Activated CD4-positive, alpha-beta T cell treated with anti-CD3 and anti-CD28 coated beads for 36 hours (primary cell): Measurements from ENCODE around the gene CEMP1. TPM values are rescaled to one million over a fixed set of nuclear protein-coding genes. Genes with fewer than 3 reads are reported as not detected.
A peak's percentile ranks its signal among the peaks of the same experiment; 100 is the strongest.
"Not testable (repeated sequence)": the region's sequence is repeated elsewhere in the genome, so short reads cannot be mapped to it uniquely, and the experiment has no call there.

Source experiments
- ATAC-seq: fragments of 200-7000 bp; cut with Tn5 transposase; one replicate; pipeline ENCODE4 v1.10.0; 2021; ENCODE audit warnings: mild to moderate bottlenecking, moderate library complexity
- CTCF ChIA-PET: fragments of 350-600 bp; sonication (Branson Sonifier 250); formaldehyde crosslinking; loops from one replicate; lab custom pipeline; 2021; ENCODE audit warnings: antibody characterized with exemption; lab: Charles Lee
- POLR2A ChIA-PET: fragments of 350-600 bp; sonication (Branson Sonifier 250); formaldehyde crosslinking; loops from one replicate; lab custom pipeline; 2021; ENCODE audit warnings: antibody characterized with exemption, inconsistent platforms; lab: Charles Lee
- DNase-seq: peaks from one replicate; pipeline ENCODE4 v3.0.0-alpha.2; 2020
- H3K27ac Mint-ChIP-seq: one replicate; pipeline ENCODE4 v1.8.0; 2021; ENCODE audit warnings: mixed read lengths
- H3K27me3 Mint-ChIP-seq: one replicate; pipeline ENCODE4 v1.8.0; 2021; ENCODE audit warnings: mixed read lengths
- H3K36me3 Mint-ChIP-seq: one replicate; pipeline ENCODE4 v1.8.0; 2021; ENCODE audit warnings: low read depth, mixed read lengths
- H3K4me1 Mint-ChIP-seq: one replicate; pipeline ENCODE4 v1.8.0; 2021; ENCODE audit warnings: mixed read lengths
- H3K4me3 Mint-ChIP-seq: one replicate; pipeline ENCODE4 v1.8.0; 2021; ENCODE audit warnings: mild to moderate bottlenecking, moderate library complexity, mixed read lengths
- H3K9me3 Mint-ChIP-seq: one replicate; pipeline ENCODE4 v1.8.0; 2021; ENCODE audit warnings: low read depth, mixed read lengths
- intact Hi-C, 2 experiments: fragments of 100-400 bp; cut with DNase I in 1 of 2; cut with micrococcal nuclease in 1 of 2; formaldehyde crosslinking; loops; one replicate each; pipeline versions ENCODE4 v1.14.2 to v1.15.1; 2022 to 2024; cut with DNase I, micrococcal nuclease
- total RNA-seq, 2 experiments: library from RNA; stranded (reverse); gene quantifications; one replicate each; pipeline ENCODE4 v1.2.3, GENCODE V29; 2021

Gene CEMP1
- total RNA-seq, 2 experiments from 2014 or later: not detected

DNA sequence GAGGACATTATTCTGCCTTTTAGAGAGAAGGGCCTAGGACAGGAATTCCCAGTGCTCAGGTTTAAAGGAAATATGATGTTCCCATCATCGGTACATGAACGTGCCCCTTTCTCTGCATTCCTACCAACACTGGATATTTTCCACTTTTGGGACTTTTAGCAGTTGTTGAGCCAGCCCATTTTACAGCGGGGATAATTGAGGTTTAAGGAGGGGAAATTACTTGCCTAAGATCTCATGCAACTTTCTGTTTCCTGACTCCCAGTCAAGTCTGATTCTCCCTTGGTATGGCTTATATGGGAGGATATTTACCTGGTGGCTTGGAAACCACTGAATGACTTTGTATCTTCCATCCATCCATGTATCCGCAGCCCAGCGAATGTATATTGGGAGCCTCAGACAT is 3.1 kb upstream of the CEMP1 start:
- POLR2A ChIA-PET, H3K4me3 Mint-ChIP-seq, H3K36me3 Mint-ChIP-seq, H3K27me3 Mint-ChIP-seq, H3K9me3 Mint-ChIP-seq, DNase-seq, ATAC-seq, CTCF ChIA-PET: not testable (repeated sequence)
- intact Hi-C loops: loop anchor here (5.0 kb wide), 3 partner anchors 62 to 827 kb away; partner anchors contain the start of genes HCFC1R1 (in 1 of the 2), MAPK8IP3 (in 1 of the 2), NTN3 (in 1 of the 2) and THOC6 (in 1 of the 2)
- peaks cover 29% of the 10 kb centered on the region for H3K4me1 Mint-ChIP-seq
- peak overlapping the region; percentile 60 for H3K27ac Mint-ChIP-seq

DNA sequence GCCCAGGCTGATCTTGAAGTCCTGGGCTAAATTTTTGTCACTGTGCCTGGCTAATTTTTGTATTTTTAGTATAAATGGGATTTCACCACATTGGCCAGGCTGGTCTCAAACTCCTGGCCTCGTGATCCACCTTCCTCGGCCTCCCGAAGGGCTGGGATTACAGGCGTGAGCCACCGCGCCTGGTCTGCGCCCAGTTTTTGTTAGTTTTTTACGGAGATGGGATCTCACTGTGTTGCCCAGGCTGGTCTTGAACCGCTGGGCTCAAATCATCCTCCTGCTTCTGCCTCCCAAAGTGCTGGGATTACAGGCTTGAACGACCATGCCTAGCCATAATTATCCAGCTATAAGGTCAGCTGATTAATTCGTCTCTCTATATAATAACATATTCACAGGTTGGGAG is 2.7 kb upstream of the CEMP1 start:
- Mint-ChIP-seq H3K4me1 (peaks cover 25% of the 10 kb centered on the region), H3K4me3 (no peak overlapping the region), H3K27ac (peak overlapping the region; percentile 60), H3K36me3 (peaks cover 4% of the 10 kb centered on the region), H3K27me3 (no peaks in the 10 kb centered on the region), H3K9me3 (no peaks in the 10 kb centered on the region)
- DNase-seq: no peak
- CTCF ChIA-PET: no interaction called here
- intact Hi-C loops: loop anchor here (2.0 to 5.0 kb wide), 4 partner anchors 21 to 827 kb away; partner anchors contain the start of genes ATP6V0C (in 1 of the 2), HCFC1R1 (in 1 of the 2), MAPK8IP3 (in 1 of the 2) and NTN3 (in 1 of the 2)
- ATAC-seq: no peak
- POLR2A ChIA-PET: no interaction called here

DNA sequence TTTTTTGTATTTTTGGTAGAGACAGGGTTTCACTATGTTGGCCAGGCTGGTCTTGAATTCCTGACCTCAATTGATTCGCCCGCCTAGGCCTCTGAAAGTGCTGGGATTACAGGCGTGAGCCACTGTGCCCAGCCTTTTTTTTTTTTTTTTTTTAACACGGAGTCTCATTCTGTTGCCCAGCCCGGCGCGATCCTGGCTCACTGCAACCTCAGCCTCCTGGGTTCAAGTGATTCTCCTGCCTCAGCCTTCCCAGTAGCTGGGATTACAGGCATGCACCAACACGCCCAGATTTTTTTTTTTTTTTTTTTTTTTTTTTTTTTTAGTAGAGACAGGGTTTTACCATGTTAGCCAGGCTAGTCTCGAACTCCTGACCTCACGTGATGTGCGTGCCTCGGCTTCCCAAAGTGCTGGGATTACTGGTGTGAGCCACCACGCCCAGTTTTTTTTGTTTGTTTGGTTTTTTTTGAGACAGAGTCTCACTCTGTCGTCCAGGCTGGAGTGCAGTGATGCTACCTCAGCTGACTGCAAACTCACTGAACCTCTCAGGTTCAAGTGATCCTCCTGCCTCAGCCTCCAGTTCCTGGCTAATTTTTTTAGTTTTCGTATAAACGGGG is 2.0 kb upstream of the CEMP1 start:
- Mint-ChIP-seq H3K27ac (peak overlapping the region; percentile 97), H3K4me3 (peak overlapping the region; percentile 82), H3K4me1 (peaks cover 21% of the 10 kb centered on the region)
- not testable (repeated sequence) for H3K9me3 Mint-ChIP-seq, H3K36me3 Mint-ChIP-seq, H3K27me3 Mint-ChIP-seq, ATAC-seq
- DNase-seq: peak; percentile 7
- intact Hi-C loops: loop anchor here (2.0 to 5.0 kb wide), 4 partner anchors 20 to 826 kb away; partner anchors contain the start of genes ATP6V0C (in 1 of the 2), HCFC1R1 (in 1 of the 2), MAPK8IP3 (in 1 of the 2) and NTN3 (in 1 of the 2)
- CTCF ChIA-PET: interaction anchor here (0.7 kb wide), 1 partner anchor 13 kb away, joined by 3 read pairs; no protein-coding TSS in a partner anchor
- POLR2A ChIA-PET: interaction anchor here (2.0 kb wide), 1 partner anchor 13 kb away, joined by 8 read pairs; the partner anchor contains the start of gene AMDHD2

DNA sequence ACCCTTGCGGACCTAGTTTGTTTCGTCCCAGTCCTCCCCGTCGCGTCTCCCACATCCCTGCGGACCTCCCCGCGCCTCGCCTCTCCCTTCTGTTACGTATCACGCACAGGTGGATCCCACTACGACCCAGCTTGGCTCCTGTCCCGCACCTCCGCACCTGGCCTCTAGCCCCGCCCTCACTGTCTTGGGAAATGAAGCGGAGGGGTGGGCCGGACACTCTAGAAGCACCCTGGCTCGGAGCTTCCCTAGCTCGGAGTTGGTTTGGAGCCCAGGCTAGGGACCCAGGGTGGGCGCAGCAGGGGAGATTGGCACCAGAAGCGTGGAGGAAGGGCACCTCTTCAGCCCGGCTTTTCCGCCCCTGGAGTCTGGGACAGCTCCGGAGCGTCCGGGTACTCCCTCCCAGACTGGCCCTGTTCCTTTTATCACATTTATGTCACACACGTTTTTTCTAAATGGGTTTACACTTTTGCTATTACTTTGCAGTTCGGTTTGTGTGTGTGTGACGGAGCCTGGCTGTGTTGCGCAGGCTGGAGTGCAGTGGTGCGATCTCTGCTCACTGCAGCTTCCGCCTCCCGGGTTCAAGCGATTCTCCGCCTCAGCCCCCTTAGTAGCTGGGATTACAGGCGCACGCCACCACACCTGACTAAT is 1.4 kb upstream of the CEMP1 start:
- ATAC-seq (peak; percentile 26), DNase-seq (peak; percentile 84)
- no peaks in the 10 kb centered on the region for H3K9me3 Mint-ChIP-seq
- H3K4me1 Mint-ChIP-seq: peaks cover 21% of the 10 kb centered on the region
- peak overlapping the region; percentile 82 for H3K4me3 Mint-ChIP-seq
- peaks cover 2% of the 10 kb centered on the region for H3K36me3 Mint-ChIP-seq
- intact Hi-C loops: loop anchor here (1.0 to 5.0 kb wide), 5 partner anchors 12 to 825 kb away; partner anchors contain the start of genes AMDHD2 (in 1 of the 2), ATP6V0C (in 1 of the 2), HCFC1R1 (in 1 of the 2) and MAPK8IP3 (in 1 of the 2)
- H3K27ac Mint-ChIP-seq: peak overlapping the region; percentile 97
- H3K27me3 Mint-ChIP-seq: no peaks in the 10 kb centered on the region
- POLR2A ChIA-PET: interaction anchor here (0.6 to 2.0 kb wide), 2 partner anchors 12 to 13 kb away, joined by 4 to 8 read pairs; partner anchors contain the start of gene AMDHD2
- CTCF ChIA-PET: interaction anchor here (0.7 kb wide), 2 partner anchors 13 to 317 kb away, joined by 3 read pairs; no protein-coding TSS in a partner anchor

DNA sequence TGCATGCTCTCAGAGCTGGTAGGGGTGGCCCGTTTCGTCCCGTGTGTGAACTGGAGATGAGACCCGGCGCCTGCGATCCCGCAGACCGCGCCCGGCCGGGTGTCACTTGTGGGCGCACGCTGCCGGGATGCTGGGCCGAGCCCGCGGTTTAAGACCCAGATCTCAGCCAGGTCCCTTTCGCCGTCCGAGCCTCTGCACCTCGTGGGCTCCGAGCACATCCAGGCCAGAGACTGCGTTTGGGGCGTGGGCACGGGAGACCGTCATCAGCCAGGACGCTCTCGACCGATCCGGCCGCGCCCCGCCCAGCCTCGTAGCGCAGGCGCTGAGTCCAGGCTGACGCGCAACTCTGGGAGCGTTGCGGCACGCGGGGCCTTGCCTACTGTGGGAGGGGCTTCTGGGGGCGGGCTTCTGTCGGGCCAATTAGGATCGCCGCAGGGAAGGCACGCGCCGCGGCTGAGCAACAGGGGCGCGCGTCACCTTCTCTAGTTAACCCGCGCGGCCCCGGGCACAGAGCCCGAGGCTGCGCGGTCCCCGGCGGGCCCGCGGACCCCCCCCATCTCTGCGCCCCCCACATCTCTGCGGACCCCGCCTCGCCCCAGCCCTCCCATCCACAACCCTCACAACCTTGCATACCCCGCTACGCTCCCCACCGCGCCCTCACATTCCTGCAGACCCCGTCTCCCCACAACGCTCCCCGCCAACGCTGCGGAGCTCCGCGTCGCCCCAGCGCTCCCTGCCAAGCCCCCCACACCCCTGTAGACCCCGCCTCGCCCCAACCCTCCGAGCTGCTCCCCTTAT is 687 bp upstream of the CEMP1 start:
- H3K27me3 Mint-ChIP-seq: no peaks in the 10 kb centered on the region
- H3K36me3 Mint-ChIP-seq: peaks cover 2% of the 10 kb centered on the region
- H3K27ac Mint-ChIP-seq: peak overlapping the region; percentile 97
- DNase-seq (peak; percentile 99), ATAC-seq (peak; percentile 94)
- peaks cover 17% of the 10 kb centered on the region for H3K4me1 Mint-ChIP-seq
- ChIA-PET POLR2A (interaction anchor here (0.6 to 2.0 kb wide), 2 partner anchors 11 to 14 kb away, joined by 4 to 8 read pairs; partner anchors contain the start of gene AMDHD2), CTCF (interaction anchor here (0.5 to 0.7 kb wide), 2 partner anchors 71 to 316 kb away, joined by 3 read pairs; no protein-coding TSS in a partner anchor)
- intact Hi-C loops: loop anchor here (1.0 to 5.0 kb wide), 6 partner anchors 12 to 825 kb away; partner anchors contain the start of genes AMDHD2 (in 2 of the 2), ATP6V0C (in 2 of the 2), HCFC1R1 (in 1 of the 2) and MAPK8IP3 (in 1 of the 2)
- H3K9me3 Mint-ChIP-seq: no peaks in the 10 kb centered on the region
- peak overlapping the region; percentile 82 for H3K4me3 Mint-ChIP-seq

DNA sequence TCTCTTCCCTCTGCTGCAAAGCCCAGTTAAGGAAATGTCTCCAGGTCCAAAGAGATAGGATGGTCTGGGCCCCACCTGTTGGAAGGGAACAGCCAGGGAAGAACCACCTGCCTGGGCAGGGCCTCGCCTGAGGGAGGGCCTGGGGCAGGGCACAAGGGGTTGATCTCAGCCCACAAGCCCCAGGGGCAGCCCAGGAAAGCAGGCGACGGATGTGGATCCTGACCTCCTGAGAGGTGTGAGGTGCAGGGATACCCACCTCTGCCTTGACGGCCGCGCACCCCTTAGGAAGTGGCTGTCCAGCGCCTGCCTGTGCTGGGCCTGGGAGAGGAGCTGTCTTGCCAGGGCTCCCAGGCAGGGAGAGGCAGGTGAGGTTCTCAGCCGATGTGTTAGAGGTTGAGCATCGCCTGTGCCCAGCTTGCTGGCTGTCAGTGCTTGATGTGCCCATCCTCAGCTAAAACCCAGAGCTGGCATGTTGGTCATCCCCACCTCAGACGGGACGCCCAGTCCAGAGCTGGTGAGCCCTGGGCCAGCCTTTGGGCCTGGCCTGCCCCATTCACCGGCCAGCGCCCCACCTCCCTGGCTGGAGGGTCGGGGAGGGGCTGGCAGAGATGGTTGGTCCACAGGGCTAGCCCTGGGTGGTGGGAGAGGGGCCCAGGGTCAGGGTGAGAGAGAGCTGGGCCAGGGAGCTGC is 434 bp downstream of the CEMP1 start:
- CTCF ChIA-PET: interaction anchor here (1.0 kb wide), 2 partner anchors 10 to 21 kb away, joined by 3 read pairs; partner anchors contain the start of gene AMDHD2
- H3K9me3 Mint-ChIP-seq: no peaks in the 10 kb centered on the region
- POLR2A ChIA-PET: interaction anchor here (2.0 kb wide), 1 partner anchor 10 kb away, joined by 8 read pairs; the partner anchor contains the start of gene AMDHD2
- intact Hi-C loops: loop anchor here (1.0 to 5.0 kb wide), 5 partner anchors 10 to 823 kb away; partner anchors contain the start of genes AMDHD2 (in 1 of the 2), ATP6V0C (in 1 of the 2), HCFC1R1 (in 1 of the 2) and MAPK8IP3 (in 1 of the 2)
- peaks cover 2% of the 10 kb centered on the region for H3K36me3 Mint-ChIP-seq
- ATAC-seq (no peak), DNase-seq (peak; percentile 18)
- H3K27ac Mint-ChIP-seq: peak overlapping the region; percentile 84
- H3K4me3 Mint-ChIP-seq: peak overlapping the region; percentile 82
- no peaks in the 10 kb centered on the region for H3K27me3 Mint-ChIP-seq
- H3K4me1 Mint-ChIP-seq: peaks cover 15% of the 10 kb centered on the region

DNA sequence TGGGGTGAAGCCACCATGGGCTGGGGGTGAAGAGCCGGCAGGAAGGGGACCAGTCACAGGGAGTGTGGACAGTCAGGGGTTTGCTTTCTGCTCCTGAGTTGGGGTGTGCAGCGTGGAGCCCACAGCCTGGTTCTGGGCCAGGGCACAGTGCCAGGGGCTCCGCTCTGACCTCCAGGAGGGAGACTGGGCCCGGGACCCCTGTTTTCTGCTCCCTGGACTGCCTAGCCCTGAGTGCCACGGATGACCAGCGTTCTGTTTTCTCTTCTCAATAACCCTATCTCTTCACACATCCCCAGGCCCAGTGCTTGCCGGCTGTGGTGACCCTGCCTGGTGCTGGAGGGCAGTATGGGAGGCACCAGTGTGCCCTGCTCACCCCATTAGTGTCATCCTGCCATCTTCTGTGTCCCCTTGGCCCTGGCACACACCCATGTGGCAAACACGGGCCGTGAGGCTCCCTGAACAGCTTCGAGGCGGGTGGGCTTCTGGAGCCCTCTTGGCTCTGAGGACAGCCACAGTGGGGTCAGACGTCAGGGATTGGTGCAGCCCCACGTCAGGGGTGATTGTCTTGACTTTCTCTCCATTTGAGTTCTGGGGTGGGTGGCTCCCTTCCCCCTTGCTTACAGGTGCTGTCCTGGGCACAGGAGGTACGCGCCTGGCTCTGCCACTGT is 1.1 kb downstream of the CEMP1 start:
- ChIA-PET POLR2A (interaction anchor here (1.8 kb wide), 1 partner anchor 10 kb away, joined by 5 read pairs; the partner anchor contains the start of gene AMDHD2), CTCF (interaction anchor here (1.0 kb wide), 2 partner anchors 10 to 21 kb away, joined by 3 read pairs; partner anchors contain the start of gene AMDHD2)
- Mint-ChIP-seq H3K4me1 (peaks cover 15% of the 10 kb centered on the region), H3K27me3 (no peaks in the 10 kb centered on the region), H3K9me3 (no peaks in the 10 kb centered on the region), H3K36me3 (peaks cover 2% of the 10 kb centered on the region), H3K27ac (no peak overlapping the region), H3K4me3 (no peak overlapping the region)
- DNase-seq: no peak
- intact Hi-C loops: loop anchor here (5.0 kb wide), 3 partner anchors 58 to 823 kb away; partner anchors contain the start of genes HCFC1R1 (in 1 of the 2), MAPK8IP3 (in 1 of the 2), NTN3 (in 1 of the 2) and THOC6 (in 1 of the 2)
- ATAC-seq: no peak

DNA sequence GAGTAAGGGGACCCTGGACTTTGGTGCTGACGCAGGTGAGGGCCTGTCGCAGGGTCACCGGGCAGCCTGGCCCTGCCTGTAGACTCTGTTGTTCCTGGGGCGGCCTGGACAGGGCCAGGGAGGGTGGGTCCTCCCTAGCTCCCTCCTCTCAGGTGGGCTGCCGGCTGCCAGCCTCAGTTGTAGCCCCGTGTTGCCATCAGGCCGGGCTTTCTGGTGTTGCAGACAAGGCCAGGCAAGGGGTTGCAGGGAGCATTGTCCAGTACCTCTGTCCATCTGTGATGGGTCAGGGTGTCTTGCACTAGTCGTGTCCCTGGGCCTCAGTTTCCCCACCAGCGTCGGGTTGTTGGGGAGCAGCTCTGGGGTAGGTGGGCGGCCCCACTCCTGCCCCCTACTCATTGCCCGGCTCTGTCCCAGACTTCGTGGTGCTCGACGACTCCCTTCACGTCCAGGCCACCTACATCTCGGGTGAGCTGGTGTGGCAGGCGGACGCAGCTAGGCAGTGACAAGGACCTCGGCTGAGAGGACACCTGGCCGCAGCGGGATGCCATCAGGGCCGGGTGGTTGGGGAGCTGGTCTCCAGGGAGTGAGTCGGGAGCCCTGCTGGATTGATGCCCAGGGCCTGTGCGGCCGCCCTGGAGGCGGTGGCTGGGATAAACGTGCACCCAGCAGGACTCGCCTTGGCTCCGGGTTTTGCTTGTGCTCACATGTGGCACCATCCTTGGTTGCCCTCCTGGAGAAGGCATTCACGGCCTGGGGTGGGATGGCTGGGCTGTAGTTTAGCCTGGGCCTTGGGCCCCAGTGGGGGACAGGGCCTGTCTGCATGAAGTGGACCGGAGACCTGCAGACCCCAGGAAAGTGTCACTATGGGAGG is 1.9 kb downstream of the CEMP1 start:
- intact Hi-C loops: no loop called here
- H3K36me3 Mint-ChIP-seq: peaks cover 7% of the 10 kb centered on the region
- peaks cover 15% of the 10 kb centered on the region for H3K4me1 Mint-ChIP-seq
- CTCF ChIA-PET: interaction anchor here (0.6 kb wide), 2 partner anchors 9 kb away, joined by 3 read pairs; partner anchors contain the start of gene AMDHD2
- no peaks in the 10 kb centered on the region for H3K9me3 Mint-ChIP-seq
- no peak overlapping the region for H3K27ac Mint-ChIP-seq
- H3K4me3 Mint-ChIP-seq: no peak overlapping the region
- ATAC-seq: no peak
- POLR2A ChIA-PET: interaction anchor here (1.8 kb wide), 1 partner anchor 9 kb away, joined by 5 read pairs; the partner anchor contains the start of gene AMDHD2
- H3K27me3 Mint-ChIP-seq: no peaks in the 10 kb centered on the region
- no peak for DNase-seq
